GM15510 (cell line): ENCODE data around the gene COX7C.

ENCODE experiments used
- POLR2A ChIP-seq: IDR thresholded peaks from 3 replicates; pipeline ENCODE4 v1.6.1; 2011; ENCODE audit warnings: borderline replicate concordance; ENCODE audit not compliant: insufficient read length; ENCODE audit errors: extremely low read depth

Gene COX7C

GRCh38 chr5:86646671-86647070 lies 28.9 kb downstream of the COX7C start:
- TF ChIP-seq POLR2A: no peak

GRCh38 chr5:86649832-86650505 lies 32.2 kb downstream of the COX7C start:
- no peak for TF ChIP-seq POLR2A

GRCh38 chr5:86664173-86664572 lies 46.4 kb downstream of the COX7C start:
- TF ChIP-seq POLR2A: no peak

GRCh38 chr5:86665984-86666760 lies 48.4 kb downstream of the COX7C start:
- no peak for TF ChIP-seq POLR2A

- no peak for TF ChIP-seq POLR2A
Measured at GRCh38 chr5:86666981-86667380, 49.2 kb downstream of the COX7C start.
